ENCODE measurements around the gene PIK3IP1. TPM values are rescaled to one million over a fixed set of nuclear protein-coding genes. Genes with fewer than 3 reads are reported as not detected.

Gene PIK3IP1
- total RNA-seq, 4 donors from 2014 or later = 32.8 to 61.2 (median 47.1) TPM

DNA sequence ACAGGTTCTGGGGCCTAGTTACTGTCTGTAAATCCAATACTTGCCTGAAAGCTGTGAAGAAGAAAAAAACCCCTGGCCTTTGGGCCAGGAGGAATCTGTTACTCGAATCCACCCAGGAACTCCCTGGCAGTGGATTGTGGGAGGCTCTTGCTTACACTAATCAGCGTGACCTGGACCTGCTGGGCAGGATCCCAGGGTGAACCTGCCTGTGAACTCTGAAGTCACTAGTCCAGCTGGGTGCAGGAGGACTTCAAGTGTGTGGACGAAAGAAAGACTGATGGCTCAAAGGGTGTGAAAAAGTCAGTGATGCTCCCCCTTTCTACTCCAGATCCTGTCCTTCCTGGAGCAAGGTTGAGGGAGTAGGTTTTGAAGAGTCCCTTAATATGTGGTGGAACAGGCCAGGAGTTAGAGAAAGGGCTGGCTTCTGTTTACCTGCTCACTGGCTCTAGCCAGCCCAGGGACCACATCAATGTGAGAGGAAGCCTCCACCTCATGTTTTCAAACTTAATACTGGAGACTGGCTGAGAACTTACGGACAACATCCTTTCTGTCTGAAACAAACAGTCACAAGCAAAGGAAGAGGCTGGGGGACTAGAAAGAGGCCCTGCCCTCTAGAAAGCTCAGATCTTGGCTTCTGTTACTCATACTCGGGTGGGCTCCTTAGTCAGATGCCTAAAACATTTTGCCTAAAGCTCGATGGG is 13.5 kb downstream of the PIK3IP1 start:
- DNase-seq (ENCODE audit: low spot score) = no peak
- ATAC-seq (ENCODE audit: low FRiP score) = no peak
- TF ChIP-seq, protein P1, sequence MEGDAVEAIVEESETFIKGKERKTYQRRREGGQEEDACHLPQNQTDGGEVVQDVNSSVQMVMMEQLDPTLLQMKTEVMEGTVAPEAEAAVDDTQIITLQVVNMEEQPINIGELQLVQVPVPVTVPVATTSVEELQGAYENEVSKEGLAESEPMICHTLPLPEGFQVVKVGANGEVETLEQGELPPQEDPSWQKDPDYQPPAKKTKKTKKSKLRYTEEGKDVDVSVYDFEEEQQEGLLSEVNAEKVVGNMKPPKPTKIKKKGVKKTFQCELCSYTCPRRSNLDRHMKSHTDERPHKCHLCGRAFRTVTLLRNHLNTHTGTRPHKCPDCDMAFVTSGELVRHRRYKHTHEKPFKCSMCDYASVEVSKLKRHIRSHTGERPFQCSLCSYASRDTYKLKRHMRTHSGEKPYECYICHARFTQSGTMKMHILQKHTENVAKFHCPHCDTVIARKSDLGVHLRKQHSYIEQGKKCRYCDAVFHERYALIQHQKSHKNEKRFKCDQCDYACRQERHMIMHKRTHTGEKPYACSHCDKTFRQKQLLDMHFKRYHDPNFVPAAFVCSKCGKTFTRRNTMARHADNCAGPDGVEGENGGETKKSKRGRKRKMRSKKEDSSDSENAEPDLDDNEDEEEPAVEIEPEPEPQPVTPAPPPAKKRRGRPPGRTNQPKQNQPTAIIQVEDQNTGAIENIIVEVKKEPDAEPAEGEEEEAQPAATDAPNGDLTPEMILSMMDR (IDR thresholded peaks at IDR 0.05) = no peak

DNA sequence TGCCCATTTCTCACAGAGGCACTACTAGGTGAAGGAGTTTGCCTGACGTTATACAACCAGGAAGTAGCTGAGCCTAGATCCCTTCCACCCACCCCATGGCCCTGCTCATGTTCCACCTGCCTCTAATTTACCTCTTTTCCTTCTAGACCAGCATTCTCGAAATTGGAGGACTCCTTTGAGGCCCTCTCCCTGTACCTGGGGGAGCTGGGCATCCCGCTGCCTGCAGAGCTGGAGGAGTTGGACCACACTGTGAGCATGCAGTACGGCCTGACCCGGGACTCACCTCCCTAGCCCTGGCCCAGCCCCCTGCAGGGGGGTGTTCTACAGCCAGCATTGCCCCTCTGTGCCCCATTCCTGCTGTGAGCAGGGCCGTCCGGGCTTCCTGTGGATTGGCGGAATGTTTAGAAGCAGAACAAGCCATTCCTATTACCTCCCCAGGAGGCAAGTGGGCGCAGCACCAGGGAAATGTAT is 14.1 kb downstream of the PIK3IP1 start:
- ATAC-seq (ENCODE audit: low FRiP score) = no peak
- TF ChIP-seq, protein P1 (IDR thresholded peaks at IDR 0.05) = no peak
- no peak for DNase-seq (ENCODE audit: low spot score)

DNA sequence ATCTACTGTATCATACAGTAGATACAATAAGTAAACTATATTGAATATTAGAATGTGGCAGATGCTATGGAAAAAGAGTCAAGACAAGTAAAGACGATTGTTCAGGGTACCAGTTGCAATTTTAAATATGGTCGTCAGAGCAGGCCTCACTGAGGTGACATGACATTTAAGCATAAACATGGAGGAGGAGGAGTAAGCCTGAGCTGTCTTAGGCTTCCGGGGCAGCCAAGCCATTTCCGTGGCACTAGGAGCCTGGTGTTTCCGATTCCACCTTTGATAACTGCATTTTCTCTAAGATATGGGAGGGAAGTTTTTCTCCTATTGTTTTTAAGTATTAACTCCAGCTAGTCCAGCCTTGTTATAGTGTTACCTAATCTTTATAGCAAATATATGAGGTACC is 14.5 kb downstream of the PIK3IP1 start:
- no peak for ATAC-seq (ENCODE audit: low FRiP score)
- TF ChIP-seq, protein P1 (IDR thresholded peaks at IDR 0.05) = no peak
- no peak for DNase-seq (ENCODE audit: low spot score)

DNA sequence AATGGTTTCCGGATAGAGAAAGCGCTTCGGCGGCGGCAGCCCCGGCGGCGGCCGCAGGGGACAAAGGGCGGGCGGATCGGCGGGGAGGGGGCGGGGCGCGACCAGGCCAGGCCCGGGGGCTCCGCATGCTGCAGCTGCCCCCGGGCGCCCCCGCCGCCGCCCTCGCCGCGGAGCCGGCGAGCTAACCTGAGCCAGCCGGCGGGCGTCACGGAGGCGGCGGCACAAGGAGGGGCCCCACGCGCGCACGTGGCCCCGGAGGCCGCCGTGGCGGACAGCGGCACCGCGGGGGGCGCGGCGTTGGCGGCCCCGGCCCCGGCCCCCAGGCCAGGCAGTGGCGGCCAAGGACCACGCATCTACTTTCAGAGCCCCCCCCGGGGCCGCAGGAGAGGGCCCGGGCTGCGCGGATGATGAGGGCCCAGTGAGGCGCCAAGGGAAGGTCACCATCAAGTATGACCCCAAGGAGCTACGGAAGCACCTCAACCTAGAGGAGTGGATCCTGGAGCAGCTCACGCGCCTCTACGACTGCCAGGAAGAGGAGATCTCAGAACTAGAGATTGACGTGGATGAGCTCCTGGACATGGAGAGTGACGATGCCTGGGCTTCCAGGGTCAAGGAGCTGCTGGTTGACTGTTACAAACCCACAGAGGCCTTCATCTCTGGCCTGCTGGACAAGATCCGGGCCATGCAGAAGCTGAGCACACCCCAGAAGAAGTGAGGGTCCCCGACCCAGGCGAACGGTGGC is 15.7 kb downstream of the PIK3IP1 start:
- ATAC-seq (ENCODE audit: low FRiP score) (no peak), DNase-seq (ENCODE audit: low spot score) (no peak)

DNA sequence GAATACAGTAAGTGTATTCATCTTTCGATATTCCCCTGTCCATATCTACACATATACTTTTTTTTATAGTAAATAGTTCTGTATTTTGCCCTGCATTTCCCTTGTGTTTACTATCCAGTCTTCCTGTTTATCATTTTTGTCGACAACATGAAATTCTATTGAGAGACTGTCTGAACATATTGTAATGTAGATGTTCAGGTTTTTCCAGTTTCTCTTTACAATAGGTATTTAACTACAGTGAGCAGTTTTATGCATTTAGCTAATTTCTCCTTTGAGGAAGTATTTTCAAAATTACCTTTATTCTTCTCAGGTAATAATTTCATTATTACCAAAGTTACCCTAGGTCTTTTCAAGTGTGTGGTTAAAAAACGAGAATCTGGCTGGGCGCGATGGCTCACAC is 16.7 kb downstream of the PIK3IP1 start:
- ATAC-seq (ENCODE audit: low FRiP score) = no peak
- no peak for DNase-seq (ENCODE audit: low spot score)
- TF ChIP-seq, protein P1 (IDR thresholded peaks at IDR 0.05) = no peak

More for the DNA sequence above, 15.7 kb downstream of the PIK3IP1 start:
- TF ChIP-seq, protein P1 (IDR thresholded peaks at IDR 0.05) = no peak

DNA sequence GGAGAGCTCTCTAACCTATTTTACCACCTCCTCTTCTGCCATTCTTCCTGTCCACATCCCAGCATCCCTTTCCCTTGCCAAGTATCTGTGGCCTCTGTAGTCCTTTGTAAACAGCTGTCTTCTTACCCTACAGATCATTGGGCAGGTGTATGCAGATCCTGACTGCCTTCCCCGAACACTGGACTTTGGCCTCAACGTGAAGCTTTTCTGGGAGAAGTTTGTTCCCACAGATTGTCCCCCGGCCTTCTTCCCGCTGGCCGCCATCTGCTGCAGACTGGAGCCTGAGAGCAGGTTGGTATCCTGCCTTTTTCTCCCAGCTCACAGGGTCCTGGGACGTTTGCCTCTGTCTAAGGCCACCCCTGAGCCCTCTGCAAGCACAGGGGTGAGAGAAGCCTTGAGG is 17.3 kb downstream of the PIK3IP1 start:
- no peak for ATAC-seq (ENCODE audit: low FRiP score)
- TF ChIP-seq, protein P1 (IDR thresholded peaks at IDR 0.05) = no peak
- no peak for DNase-seq (ENCODE audit: low spot score)
